ENCODE data around the gene GDPGP1. TPM values are rescaled to one million over a fixed set of nuclear protein-coding genes. Genes with fewer than 3 reads are reported as not detected.

GDPGP1 gene
- total and polyA plus RNA-seq, 2 experiments from 2014 or later: 0.61 to 3.8 TPM

DNA sequence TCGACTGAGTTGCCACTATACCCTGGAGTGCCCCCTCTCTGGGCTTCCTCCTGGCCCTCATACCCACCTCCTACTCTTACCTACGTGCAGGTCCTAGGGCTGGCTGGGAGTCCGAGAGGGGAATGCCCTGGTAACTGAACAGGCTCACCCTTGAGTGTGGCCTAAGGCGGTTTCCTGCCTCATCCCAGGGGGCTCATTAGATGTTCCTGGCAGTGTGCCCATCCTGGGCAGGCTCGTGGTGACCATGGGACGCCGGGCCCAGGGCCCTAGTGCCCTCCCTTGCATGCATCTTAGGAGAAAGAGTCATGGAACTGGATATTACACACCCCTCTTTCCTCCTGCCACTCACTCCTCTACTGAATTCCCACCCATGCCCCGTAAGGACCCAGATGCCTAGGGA is 30.1 kb upstream of the GDPGP1 start (continued):
- TF ChIP-seq, protein P1, sequence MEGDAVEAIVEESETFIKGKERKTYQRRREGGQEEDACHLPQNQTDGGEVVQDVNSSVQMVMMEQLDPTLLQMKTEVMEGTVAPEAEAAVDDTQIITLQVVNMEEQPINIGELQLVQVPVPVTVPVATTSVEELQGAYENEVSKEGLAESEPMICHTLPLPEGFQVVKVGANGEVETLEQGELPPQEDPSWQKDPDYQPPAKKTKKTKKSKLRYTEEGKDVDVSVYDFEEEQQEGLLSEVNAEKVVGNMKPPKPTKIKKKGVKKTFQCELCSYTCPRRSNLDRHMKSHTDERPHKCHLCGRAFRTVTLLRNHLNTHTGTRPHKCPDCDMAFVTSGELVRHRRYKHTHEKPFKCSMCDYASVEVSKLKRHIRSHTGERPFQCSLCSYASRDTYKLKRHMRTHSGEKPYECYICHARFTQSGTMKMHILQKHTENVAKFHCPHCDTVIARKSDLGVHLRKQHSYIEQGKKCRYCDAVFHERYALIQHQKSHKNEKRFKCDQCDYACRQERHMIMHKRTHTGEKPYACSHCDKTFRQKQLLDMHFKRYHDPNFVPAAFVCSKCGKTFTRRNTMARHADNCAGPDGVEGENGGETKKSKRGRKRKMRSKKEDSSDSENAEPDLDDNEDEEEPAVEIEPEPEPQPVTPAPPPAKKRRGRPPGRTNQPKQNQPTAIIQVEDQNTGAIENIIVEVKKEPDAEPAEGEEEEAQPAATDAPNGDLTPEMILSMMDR (conservative IDR thresholded peaks at IDR 0.05; ENCODE audit: low read depth in 2 of 2): no peak
- TF ChIP-seq POLR2AphosphoS5 (IDR thresholded peaks at IDR 0.05; ENCODE audit: low read depth) (no peak), EZH2 (IDR thresholded peaks at IDR 0.05; ENCODE audit: low read depth, unreplicated experiment) (no peak), ZNF114 (CRISPR knock-in tag; IDR thresholded peaks at IDR 0.05) (no peak), NANOG (IDR thresholded peaks at IDR 0.05; ENCODE audit: borderline replicate concordance) (no peak), CREB1 (CRISPR knock-in tag; IDR thresholded peaks at IDR 0.05; ENCODE audit: low read depth) (no peak), ZNF331 (CRISPR knock-in tag; IDR thresholded peaks at IDR 0.05; ENCODE audit: low read depth) (no peak), STAT1 (IDR thresholded peaks at IDR 0.05; ENCODE audit: unreplicated experiment) (no peak)
- TF ChIP-seq, protein P2, sequence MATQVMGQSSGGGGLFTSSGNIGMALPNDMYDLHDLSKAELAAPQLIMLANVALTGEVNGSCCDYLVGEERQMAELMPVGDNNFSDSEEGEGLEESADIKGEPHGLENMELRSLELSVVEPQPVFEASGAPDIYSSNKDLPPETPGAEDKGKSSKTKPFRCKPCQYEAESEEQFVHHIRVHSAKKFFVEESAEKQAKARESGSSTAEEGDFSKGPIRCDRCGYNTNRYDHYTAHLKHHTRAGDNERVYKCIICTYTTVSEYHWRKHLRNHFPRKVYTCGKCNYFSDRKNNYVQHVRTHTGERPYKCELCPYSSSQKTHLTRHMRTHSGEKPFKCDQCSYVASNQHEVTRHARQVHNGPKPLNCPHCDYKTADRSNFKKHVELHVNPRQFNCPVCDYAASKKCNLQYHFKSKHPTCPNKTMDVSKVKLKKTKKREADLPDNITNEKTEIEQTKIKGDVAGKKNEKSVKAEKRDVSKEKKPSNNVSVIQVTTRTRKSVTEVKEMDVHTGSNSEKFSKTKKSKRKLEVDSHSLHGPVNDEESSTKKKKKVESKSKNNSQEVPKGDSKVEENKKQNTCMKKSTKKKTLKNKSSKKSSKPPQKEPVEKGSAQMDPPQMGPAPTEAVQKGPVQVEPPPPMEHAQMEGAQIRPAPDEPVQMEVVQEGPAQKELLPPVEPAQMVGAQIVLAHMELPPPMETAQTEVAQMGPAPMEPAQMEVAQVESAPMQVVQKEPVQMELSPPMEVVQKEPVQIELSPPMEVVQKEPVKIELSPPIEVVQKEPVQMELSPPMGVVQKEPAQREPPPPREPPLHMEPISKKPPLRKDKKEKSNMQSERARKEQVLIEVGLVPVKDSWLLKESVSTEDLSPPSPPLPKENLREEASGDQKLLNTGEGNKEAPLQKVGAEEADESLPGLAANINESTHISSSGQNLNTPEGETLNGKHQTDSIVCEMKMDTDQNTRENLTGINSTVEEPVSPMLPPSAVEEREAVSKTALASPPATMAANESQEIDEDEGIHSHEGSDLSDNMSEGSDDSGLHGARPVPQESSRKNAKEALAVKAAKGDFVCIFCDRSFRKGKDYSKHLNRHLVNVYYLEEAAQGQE (IDR thresholded peaks at IDR 0.05; ENCODE audit: unreplicated experiment): no peak
- TF ChIP-seq, protein P3, sequence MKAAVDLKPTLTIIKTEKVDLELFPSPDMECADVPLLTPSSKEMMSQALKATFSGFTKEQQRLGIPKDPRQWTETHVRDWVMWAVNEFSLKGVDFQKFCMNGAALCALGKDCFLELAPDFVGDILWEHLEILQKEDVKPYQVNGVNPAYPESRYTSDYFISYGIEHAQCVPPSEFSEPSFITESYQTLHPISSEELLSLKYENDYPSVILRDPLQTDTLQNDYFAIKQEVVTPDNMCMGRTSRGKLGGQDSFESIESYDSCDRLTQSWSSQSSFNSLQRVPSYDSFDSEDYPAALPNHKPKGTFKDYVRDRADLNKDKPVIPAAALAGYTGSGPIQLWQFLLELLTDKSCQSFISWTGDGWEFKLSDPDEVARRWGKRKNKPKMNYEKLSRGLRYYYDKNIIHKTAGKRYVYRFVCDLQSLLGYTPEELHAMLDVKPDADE (IDR thresholded peaks at IDR 0.05): no peak

DNA sequence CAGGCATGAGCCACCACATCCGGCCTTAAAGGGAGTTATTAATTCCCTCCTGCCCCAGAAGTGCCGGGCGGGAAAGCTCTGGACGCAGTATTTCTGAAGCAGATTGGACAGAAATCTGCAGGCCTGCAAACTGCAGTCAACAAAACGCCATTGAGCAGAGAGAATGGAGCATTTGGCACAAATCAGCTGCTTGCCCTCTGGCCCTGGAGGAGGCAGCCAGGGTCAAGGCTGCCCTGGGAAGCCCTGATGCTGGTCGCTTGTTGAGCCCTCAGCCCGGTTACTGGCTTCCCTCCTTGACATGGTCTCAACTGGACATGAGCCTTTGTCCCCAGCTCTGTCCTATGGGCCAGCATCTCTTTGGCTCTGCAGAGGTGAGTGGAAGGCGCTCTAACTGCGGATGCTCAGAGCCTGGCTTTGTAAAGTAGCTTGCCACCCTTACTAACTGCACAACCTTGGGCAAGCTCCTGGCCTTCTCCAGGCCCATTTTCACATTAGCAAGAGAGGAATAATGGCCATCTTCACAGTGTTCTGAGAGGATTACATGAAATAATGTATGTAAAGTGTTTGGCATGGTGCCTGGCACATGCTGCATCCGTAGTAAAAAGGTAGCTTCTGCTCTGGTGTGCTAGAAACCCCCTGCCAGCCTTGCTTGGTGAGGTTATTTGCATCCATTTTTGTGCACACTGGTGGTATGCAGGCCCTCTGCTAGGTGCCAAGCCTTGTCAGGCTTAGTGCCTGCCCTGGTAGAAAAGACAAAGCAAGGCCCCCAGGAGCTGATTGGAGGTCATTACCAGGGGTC is 28.8 kb upstream of the GDPGP1 start:
- H4K20me1 ChIP-seq (replicated peaks; ENCODE audit: insufficient read depth): peaks cover 15% of the 10 kb centered on the region
- Mint-ChIP-seq H3K27me3 (ENCODE audit: insufficient read depth, low read depth, poor library complexity) (peaks cover 17% of the 10 kb centered on the region), H3K9me3 (no peaks in the 10 kb centered on the region), H3K27ac (no peak overlapping the region), H3K4me1 (peaks cover 15% of the 10 kb centered on the region), H3K4me3 (no peak overlapping the region), H3K36me3 (ENCODE audit: low read depth) (peaks cover 11% of the 10 kb centered on the region; the same call in 2 of the 3 replicates)
- DNase-seq (ENCODE audit: low spot score): no peak
- peaks cover 47% of the 10 kb centered on the region for H3K79me2 ChIP-seq (replicated peaks; ENCODE audit: insufficient read depth)
- peaks cover 6% of the 10 kb centered on the region; the same call in 1 of the 2 replicates for H3F3A ChIP-seq (replicated peaks; ENCODE audit: low read depth)
- H3K4me1 ChIP-seq (ENCODE audit: insufficient read depth): peaks cover 11% of the 10 kb centered on the region
- H3K27ac ChIP-seq (ENCODE audit: low read depth): no peak overlapping the region
- no peak for TF ChIP-seq JUNB (IDR thresholded peaks at IDR 0.05; ENCODE audit: unreplicated experiment)
- H3K4me2 ChIP-seq: no peak overlapping the region
- no peak for ATAC-seq
- H3K27me3 ChIP-seq (ENCODE audit: insufficient read depth): no peaks in the 10 kb centered on the region
- H3K9me2 ChIP-seq (ENCODE audit: insufficient read depth): no peaks in the 10 kb centered on the region
- no peak overlapping the region for H3K4me3 ChIP-seq
- H3K36me3 ChIP-seq (ENCODE audit: insufficient read depth): no peaks in the 10 kb centered on the region
- H2AFZ ChIP-seq: no peak overlapping the region
